GM19328 (cell line): ENCODE data around the gene CILP.

Experiments used
- ATAC-seq: cut with Tn5 transposase; IDR thresholded peaks from one replicate; pipeline ENCODE4 v1.9.1; 2021; ENCODE audit warnings: mild to moderate bottlenecking, moderate library complexity; ENCODE audit not compliant: unreplicated experiment

The CILP gene

GRCh38 chr15:65223996-65224395, 12.7 kb upstream of the CILP start:
- no peak for ATAC-seq

- no peak for ATAC-seq
Observed at GRCh38 chr15:65222891-65223290, 11.6 kb upstream of the CILP start.

- no peak for ATAC-seq
Observed at GRCh38 chr15:65221697-65222096, 10.4 kb upstream of the CILP start.

GRCh38 chr15:65219137-65219536, 7.9 kb upstream of the CILP start:
- no peak for ATAC-seq

GRCh38 chr15:65217526-65218482, 6.5 kb upstream of the CILP start:
- ATAC-seq = no peak

GRCh38 chr15:65215496-65215895, 4.2 kb upstream of the CILP start:
- no peak for ATAC-seq

GRCh38 chr15:65214010-65214409, 2.7 kb upstream of the CILP start:
- ATAC-seq = no peak

GRCh38 chr15:65213241-65213640, 2.0 kb upstream of the CILP start:
- ATAC-seq = no peak

- no peak for ATAC-seq
Observed at GRCh38 chr15:65212097-65212496, 824 bp upstream of the CILP start.

GRCh38 chr15:65211482-65211982, 259 bp upstream of the CILP start:
- ATAC-seq = no peak

GRCh38 chr15:65209701-65210643, 1.3 kb downstream of the CILP start:
- no peak for ATAC-seq

GRCh38 chr15:65208647-65209046, 2.6 kb downstream of the CILP start:
- ATAC-seq = no peak

- ATAC-seq = no peak
Observed at GRCh38 chr15:65207280-65207840, 3.9 kb downstream of the CILP start.

GRCh38 chr15:65206750-65207149, 4.5 kb downstream of the CILP start:
- no peak for ATAC-seq

GRCh38 chr15:65204931-65205660, 6.2 kb downstream of the CILP start:
- ATAC-seq = no peak

GRCh38 chr15:65204236-65204930, 6.9 kb downstream of the CILP start:
- ATAC-seq = no peak

- ATAC-seq = no peak
Observed at GRCh38 chr15:65201918-65202317, 9.4 kb downstream of the CILP start.

- ATAC-seq = no peak
Observed at GRCh38 chr15:65198571-65198970, 12.7 kb downstream of the CILP start.

GRCh38 chr15:65197337-65197645, 14.0 kb downstream of the CILP start:
- ATAC-seq = no peak
